GM23248 (cell line): Measurements from ENCODE around the gene CFAP45. TPM values are rescaled to one million over a fixed set of nuclear protein-coding genes. Genes with fewer than 3 reads are reported as not detected.

Source experiments
- DNase-seq: peaks from one replicate; pipeline ENCODE4 v3.0.0-alpha.2; 2015
- H2AFZ ChIP-seq: fragments of 200-600 bp; sonication (generic); 2 replicates; pipeline ENCODE4 v1.6.1; 2016; ENCODE audit warnings: antibody characterized with exemption
- H3F3A ChIP-seq: fragments of 200-600 bp; sonication (generic); 2 replicates; pipeline ENCODE4 v1.6.1; 2016; ENCODE audit warnings: mild to moderate bottlenecking, antibody characterized with exemption, mixed run types; ENCODE audit not compliant: insufficient read depth
- H3K27ac ChIP-seq: fragments of 200-600 bp; sonication (generic); 2 replicates; pipeline ENCODE4 v1.5.1; 2016; ENCODE audit warnings: mild to moderate bottlenecking
- H3K27me3 ChIP-seq: fragments of 200-600 bp; sonication (generic); replicated peaks from 2 replicates; pipeline ENCODE4 v1.6.1; 2016; ENCODE audit warnings: mild to moderate bottlenecking; ENCODE audit not compliant: insufficient read depth
- H3K36me3 ChIP-seq: fragments of 200-600 bp; sonication (generic); 2 replicates; pipeline ENCODE4 v1.6.1; 2016; ENCODE audit warnings: low read depth, mild to moderate bottlenecking
- H3K4me1 ChIP-seq: fragments of 200-600 bp; sonication (generic); 2 replicates; pipeline ENCODE4 v1.6.1; 2016; ENCODE audit warnings: mild to moderate bottlenecking; ENCODE audit not compliant: insufficient read depth
- H3K4me2 ChIP-seq: fragments of 200-600 bp; sonication (generic); one replicate; pipeline ENCODE4 v1.6.1; 2016; ENCODE audit warnings: mild to moderate bottlenecking; ENCODE audit not compliant: unreplicated experiment
- H3K4me3 ChIP-seq: fragments of 200-600 bp; sonication (generic); 2 replicates; pipeline ENCODE4 v1.5.1; 2016; ENCODE audit warnings: mild to moderate bottlenecking
- H3K79me2 ChIP-seq: fragments of 200-600 bp; sonication (generic); 2 replicates; pipeline ENCODE4 v1.6.1; 2016; ENCODE audit warnings: mild to moderate bottlenecking; ENCODE audit not compliant: insufficient read depth
- H3K9ac ChIP-seq: fragments of 200-600 bp; sonication (generic); 2 replicates; pipeline ENCODE4 v1.6.1; 2016; ENCODE audit warnings: mild to moderate bottlenecking
- H3K9me2 ChIP-seq: fragments of 200-600 bp; sonication (generic); 2 replicates; pipeline ENCODE4 v1.6.1; 2016; ENCODE audit warnings: mixed run types, mild to moderate bottlenecking, moderate library complexity; ENCODE audit not compliant: insufficient read depth
- H3K9me3 ChIP-seq: fragments of 200-600 bp; sonication (generic); one replicate; pipeline ENCODE4 v1.6.1; 2017; ENCODE audit warnings: low read depth
- H4K20me1 ChIP-seq: fragments of 200-600 bp; sonication (generic); 2 replicates; pipeline ENCODE4 v1.6.0; 2016; ENCODE audit not compliant: insufficient read depth
- EZH2 ChIP-seq: fragments of 200-600 bp; sonication (generic); IDR thresholded peaks from 2 replicates; pipeline ENCODE4 v1.6.1; 2018; ENCODE audit warnings: antibody characterized with exemption, mild to moderate bottlenecking; ENCODE audit not compliant: insufficient read depth, poor library complexity, severe bottlenecking
- EZH2phosphoT487 ChIP-seq: fragments of 200-600 bp; sonication (generic); IDR thresholded peaks from 2 replicates; pipeline ENCODE4 v1.6.1; 2018; ENCODE audit warnings: antibody characterized with exemption, moderate library complexity, mild to moderate bottlenecking, low read depth; ENCODE audit not compliant: insufficient read depth
- WGBS, 2 experiments: methylation state at CpG; one replicate each; pipeline ENCODE4 v1.1.6; 2015 to 2017; ENCODE audit warnings: low lambda C conversion rate in 2 of 2, low coverage in 1 of 2; ENCODE audit errors: missing lambda C conversion rate in 2 of 2; 5-methylcytosine and 5-hydroxymethylcytosine counted together
- in situ Hi-C: fragments of 300-500 bp; cut with MboI; formaldehyde crosslinking; loops from 2 replicates; pipeline ENCODE4 v1.15.0; 2020
- polyA plus RNA-seq: library from polyadenylated mRNA; unstranded; fragments of >200 nt; fragmentation: Nextera tagmentation; extraction: Ambion mirVana; gene quantifications from 2 replicates; pipeline ENCODE4 v1.2.1, GENCODE V29; 2016
- total RNA-seq: library from RNA; depleted of rRNA; stranded (reverse); fragments of >200 nt; shearing (Covaris generic); gene quantifications from 2 replicates; pipeline ENCODE4 v1.2.3, GENCODE V29; 2014

The CFAP45 gene
- total and polyA plus RNA-seq, 2 experiments from 2014 or later, result 0.51 TPM; not detected in 1

GRCh38 chr1:159862031-159862430 is 37.9 kb downstream of the CFAP45 start:
- Histone ChIP-seq H3F3A (peaks cover 14% of the 10 kb centered on the region; the same call in 1 of the 2 replicates), H3K27me3 (no peaks in the 10 kb centered on the region), H3K9ac (no peak overlapping the region), H3K9me2 (no peaks in the 10 kb centered on the region), H3K27ac (no peak overlapping the region), H3K4me1 (peaks cover 9% of the 10 kb centered on the region), H2AFZ (no peak overlapping the region), H3K36me3 (no peaks in the 10 kb centered on the region), H3K4me3 (no peak overlapping the region), H3K9me3 (no peaks in the 10 kb centered on the region), H3K79me2 (no peaks in the 10 kb centered on the region), H3K4me2 (no peak overlapping the region), H4K20me1 (no peaks in the 10 kb centered on the region)
- DNase-seq, result no peak
- WGBS, 2 experiments, result 35 to 42% methylated on average over 5 of the region's 5 CpGs
- no peak for TF ChIP-seq EZH2
- no peak for TF ChIP-seq EZH2phosphoT487
- in situ Hi-C loops, result no loop called here

DNA sequence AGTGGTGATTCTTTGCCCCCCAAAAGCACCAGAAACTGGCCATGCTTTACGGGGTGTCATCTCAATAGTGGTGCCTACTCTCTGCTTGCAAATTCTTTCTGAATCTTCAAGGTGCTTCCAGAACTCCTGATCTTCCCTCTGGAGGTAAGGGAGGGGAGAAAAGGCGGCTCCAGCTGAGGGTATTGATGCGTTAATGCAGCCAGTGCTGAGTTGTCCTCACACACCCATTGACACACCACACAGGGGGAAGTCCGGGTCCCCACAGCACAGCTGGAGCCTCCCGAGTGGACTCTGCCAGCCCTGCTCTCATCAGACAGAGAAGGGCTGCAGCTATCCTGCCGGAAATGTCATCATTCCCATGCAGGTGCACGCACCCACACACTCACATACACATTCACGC is 38.7 kb downstream of the CFAP45 start:
- in situ Hi-C loops, result no loop called here
- peaks cover 14% of the 10 kb centered on the region; the same call in 1 of the 2 replicates for H3F3A ChIP-seq
- H4K20me1 ChIP-seq, result no peaks in the 10 kb centered on the region
- 66 to 72% methylated on average over 7 to 8 of the region's 8 CpGs for WGBS, 2 experiments
- H3K27ac ChIP-seq, result no peak overlapping the region
- H3K27me3 ChIP-seq, result no peaks in the 10 kb centered on the region
- no peak for DNase-seq
- no peak overlapping the region for H3K4me3 ChIP-seq
- H3K9me2 ChIP-seq, result no peaks in the 10 kb centered on the region
- H3K9me3 ChIP-seq, result no peaks in the 10 kb centered on the region
- H2AFZ ChIP-seq, result no peak overlapping the region
- H3K4me2 ChIP-seq, result no peak overlapping the region
- no peaks in the 10 kb centered on the region for H3K79me2 ChIP-seq
- no peak overlapping the region for H3K9ac ChIP-seq
- no peaks in the 10 kb centered on the region for H3K36me3 ChIP-seq
- peaks cover 9% of the 10 kb centered on the region for H3K4me1 ChIP-seq
- TF ChIP-seq EZH2, result no peak
- no peak for TF ChIP-seq EZH2phosphoT487

DNA sequence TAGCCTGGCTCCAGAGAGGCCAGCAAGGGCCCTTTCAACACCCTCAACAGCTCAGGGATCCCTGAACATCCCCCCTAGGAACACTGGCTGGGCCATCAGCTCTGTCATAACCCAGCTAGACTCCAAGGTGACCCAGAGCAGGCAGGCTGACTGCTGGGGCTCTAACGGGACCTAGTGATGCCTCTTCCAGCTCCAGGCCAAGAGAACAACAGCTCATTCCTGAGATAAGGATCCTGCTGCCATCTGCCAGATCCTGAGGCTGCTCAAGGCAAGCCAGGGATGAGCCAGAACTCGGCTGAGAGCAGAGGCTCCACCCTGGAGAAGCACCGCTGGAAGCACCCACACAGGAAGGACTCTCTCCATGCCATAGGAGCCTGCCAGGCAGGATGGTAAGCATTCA is 39.5 kb downstream of the CFAP45 start:
- H3K9me3 ChIP-seq, result no peaks in the 10 kb centered on the region
- H3K27ac ChIP-seq, result peak overlapping the region; percentile 24; the same call in 1 of the 2 replicates
- 4 to 6% methylated on average over 3 of the region's 3 CpGs for WGBS, 2 experiments
- H3K79me2 ChIP-seq, result no peaks in the 10 kb centered on the region
- H3K9me2 ChIP-seq, result no peaks in the 10 kb centered on the region
- no peak overlapping the region for H3K9ac ChIP-seq
- no peaks in the 10 kb centered on the region for H3K27me3 ChIP-seq
- H4K20me1 ChIP-seq, result no peaks in the 10 kb centered on the region
- in situ Hi-C loops, result no loop called here
- H2AFZ ChIP-seq, result no peak overlapping the region
- peak; percentile 74 for DNase-seq
- TF ChIP-seq EZH2phosphoT487 (no peak), EZH2 (no peak)
- no peak overlapping the region for H3K4me2 ChIP-seq
- H3K4me3 ChIP-seq, result no peak overlapping the region
- H3K36me3 ChIP-seq, result no peaks in the 10 kb centered on the region
- H3F3A ChIP-seq, result peaks cover 14% of the 10 kb centered on the region; the same call in 1 of the 2 replicates
- H3K4me1 ChIP-seq, result peaks cover 9% of the 10 kb centered on the region

GRCh38 chr1:159859767-159860322 is 40.1 kb downstream of the CFAP45 start:
- Histone ChIP-seq H3K4me1 (peaks cover 12% of the 10 kb centered on the region), H3K4me3 (no peak overlapping the region), H4K20me1 (no peaks in the 10 kb centered on the region), H3K79me2 (no peaks in the 10 kb centered on the region), H3K27me3 (no peaks in the 10 kb centered on the region), H3K36me3 (no peaks in the 10 kb centered on the region), H2AFZ (no peak overlapping the region), H3F3A (peaks cover 14% of the 10 kb centered on the region; the same call in 1 of the 2 replicates), H3K9me2 (no peaks in the 10 kb centered on the region), H3K27ac (peak overlapping the region; percentile 24; the same call in 1 of the 2 replicates), H3K9ac (no peak overlapping the region), H3K4me2 (no peak overlapping the region), H3K9me3 (no peaks in the 10 kb centered on the region)
- 64 to 67% methylated on average over 7 of the region's 7 CpGs for WGBS, 2 experiments
- no peak for TF ChIP-seq EZH2
- no peak for TF ChIP-seq EZH2phosphoT487
- in situ Hi-C loops, result no loop called here
- DNase-seq, result no peak
